Renal pelvis (tissue), 4 donors: Measurements from ENCODE around the gene PCSK2. TPM values are rescaled to one million over a fixed set of nuclear protein-coding genes. Genes with fewer than 3 reads are reported as not detected.
A peak's percentile ranks its signal among the peaks of the same experiment; 100 is the strongest.

Experiments
- DNase-seq: peaks from one replicate; pipeline ENCODE4 v3.0.0-alpha.2; 2013
- polyA plus RNA-seq, 3 donors: library from polyadenylated mRNA; unstranded; fragments of 120-200 nt; gene quantifications; one replicate each; pipeline ENCODE4 v1.2.1, GENCODE V29; 2013; ENCODE audit not compliant: insufficient read length in 3 of 3

The PCSK2 gene
- polyA plus RNA-seq, 3 donors: 0.62 to 1.0 (median 0.62) TPM

DNA sequence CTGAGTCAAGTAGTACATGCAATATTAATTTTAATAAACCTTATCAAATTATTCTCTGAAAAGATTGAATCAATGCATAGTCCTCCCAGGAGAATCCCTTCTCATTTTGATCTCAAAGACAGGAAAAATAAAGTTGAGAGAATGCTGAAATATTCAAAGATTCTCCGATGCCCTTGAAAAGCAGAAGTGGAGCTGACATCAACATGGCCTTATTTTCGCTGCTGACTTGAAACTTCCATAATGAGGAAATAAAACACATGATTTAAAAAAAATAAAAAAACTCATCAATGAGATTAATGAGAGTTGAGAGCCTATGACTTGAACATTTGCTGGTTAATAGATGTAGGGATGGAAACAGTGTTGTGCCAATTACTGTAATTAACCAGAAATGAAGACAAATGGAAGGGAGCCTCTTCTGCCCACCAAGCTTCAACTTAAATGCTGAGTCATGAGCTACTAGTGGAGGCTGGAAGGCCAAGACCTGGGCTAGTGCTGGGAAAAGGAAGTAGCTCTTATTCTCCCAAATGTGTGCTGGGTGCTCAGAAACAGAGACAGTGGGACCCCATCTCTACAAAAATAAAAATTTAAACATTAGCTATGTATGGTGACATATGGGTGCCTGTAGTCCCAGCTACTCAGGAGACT lies 164.4 kb downstream of the PCSK2 start:
- no peak for DNase-seq

DNA sequence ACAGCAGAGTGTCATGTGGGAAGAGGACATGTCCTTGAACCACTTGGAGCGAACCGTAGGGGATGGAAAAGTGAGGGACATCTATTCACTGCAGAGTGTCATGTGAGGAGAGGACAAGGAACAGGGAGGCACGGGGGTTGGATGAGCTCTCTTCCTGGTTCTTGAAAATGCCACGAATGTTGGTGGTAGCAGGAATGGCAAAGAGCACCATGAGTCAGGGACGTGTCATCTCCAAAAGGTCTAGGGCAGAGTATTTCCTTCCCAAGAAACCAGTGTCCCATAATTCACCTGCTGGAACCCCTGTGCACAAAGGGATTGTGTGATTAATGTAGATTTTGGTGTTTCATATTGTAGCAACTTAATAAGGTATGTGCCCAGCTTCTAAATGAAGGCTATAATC lies 167.6 kb downstream of the PCSK2 start:
- no peak for DNase-seq

DNA sequence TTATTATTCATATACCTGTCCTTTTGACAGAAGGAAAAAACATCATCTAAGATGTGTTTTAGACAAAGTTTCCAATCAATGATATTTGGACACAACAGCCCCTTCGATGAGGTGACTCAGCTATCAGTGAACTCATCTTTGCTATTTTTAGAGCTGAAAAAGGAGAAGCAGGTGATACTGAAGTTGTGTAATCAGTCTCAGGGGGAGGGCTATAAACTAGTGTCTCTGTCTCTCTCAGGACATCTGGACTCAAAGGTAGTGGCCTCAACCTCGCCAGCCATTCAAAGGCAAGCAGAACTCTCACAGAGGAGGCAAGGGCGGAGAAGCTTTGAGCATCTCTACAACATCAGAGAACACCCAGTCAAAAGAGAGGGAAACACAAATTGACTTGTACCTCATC lies 168.9 kb downstream of the PCSK2 start:
- no peak for DNase-seq

DNA sequence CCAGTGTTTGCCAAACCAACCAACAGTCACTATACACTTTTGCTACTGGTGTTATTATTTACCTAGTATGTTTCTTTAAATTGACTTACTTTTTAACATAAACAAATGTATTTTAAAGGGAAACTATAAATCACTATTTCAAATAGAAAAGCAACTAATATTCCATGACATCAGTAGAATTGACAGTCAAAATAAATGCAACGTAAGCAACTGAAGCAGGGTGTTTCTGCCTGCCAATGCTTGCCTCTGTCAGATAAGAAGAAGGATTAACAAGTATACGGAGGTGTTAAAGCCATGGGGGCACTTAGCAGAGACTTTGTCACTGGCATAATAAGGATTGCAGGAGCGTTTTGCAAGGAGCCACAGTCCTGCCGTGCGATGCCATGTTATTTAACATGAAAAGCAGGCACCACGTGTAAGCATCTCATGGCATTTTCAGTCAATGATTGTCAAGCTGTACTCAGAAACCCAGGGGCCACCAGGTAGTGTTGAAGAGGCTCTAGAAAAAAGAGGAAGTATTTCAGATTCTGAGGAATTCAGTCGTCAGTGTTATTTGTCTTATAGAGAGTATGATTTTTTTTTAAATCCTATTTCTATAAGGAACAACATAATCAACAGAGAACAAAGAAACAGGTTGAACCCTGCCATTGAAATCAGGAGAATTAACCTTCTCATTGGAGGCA lies 172.6 kb downstream of the PCSK2 start:
- no peak for DNase-seq

DNA sequence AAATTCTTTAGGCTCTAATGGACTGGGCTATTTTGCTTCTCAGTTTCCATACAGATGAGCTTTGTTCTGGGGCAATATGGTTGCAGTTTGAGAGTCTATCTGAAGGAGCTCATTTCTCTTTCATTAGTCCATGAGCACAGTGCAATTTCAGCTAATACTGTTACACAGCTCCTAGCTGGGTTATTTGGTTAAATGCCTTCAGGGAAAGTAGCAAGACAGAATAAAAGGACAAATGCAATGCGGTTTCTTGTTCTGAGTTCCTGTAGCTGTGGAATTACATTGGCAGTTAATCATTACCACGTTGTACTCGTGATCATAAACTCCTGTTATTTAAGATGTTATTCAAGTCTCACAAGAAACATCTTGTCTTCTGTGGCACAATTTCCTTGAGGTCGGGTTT lies 176.6 kb downstream of the PCSK2 start:
- DNase-seq: peak; percentile 36

DNA sequence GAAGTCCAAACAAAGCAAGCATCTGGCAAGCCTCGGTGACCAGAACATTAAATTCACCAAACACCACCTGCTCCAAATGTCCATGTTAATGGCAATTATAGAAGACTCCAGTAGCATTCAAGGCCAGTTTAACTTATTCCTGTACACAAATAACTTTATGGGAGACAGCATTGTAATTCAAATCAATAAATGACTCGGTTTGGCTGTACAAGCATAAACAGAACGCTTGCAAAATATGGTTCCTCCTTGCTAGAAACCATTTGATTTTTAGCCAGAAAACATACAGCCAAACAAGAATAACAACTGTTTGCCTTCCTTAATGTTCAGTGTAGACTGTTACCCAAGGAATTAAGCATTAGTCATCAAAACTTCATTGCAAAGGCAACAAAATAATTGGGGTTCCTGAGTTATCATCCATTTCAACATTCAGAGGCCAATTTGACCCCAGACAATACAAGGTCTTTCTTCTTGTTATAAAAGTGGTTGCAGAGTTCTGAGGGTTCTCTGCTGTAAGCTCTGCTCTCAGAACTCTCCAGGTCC lies 179.3 kb downstream of the PCSK2 start:
- no peak for DNase-seq

DNA sequence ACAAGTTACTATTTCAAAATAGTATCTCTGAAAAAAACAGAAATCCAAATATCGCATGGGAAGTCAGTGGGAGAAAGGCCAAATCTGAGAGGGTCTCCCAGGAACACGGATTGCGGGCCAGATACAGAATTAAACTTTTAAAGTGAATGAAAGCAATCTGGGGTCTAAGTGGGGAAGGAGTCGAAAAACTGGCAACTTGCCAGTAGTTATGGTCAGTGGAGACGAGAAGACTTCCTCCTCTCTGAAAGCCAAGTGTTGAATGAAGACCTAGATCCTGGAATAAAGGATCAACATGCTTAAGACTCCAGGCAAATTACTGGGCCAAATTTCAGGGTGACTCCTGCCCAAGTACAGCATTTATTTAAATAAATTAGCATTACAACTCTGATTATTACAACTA lies 180.7 kb downstream of the PCSK2 start:
- no peak for DNase-seq

DNA sequence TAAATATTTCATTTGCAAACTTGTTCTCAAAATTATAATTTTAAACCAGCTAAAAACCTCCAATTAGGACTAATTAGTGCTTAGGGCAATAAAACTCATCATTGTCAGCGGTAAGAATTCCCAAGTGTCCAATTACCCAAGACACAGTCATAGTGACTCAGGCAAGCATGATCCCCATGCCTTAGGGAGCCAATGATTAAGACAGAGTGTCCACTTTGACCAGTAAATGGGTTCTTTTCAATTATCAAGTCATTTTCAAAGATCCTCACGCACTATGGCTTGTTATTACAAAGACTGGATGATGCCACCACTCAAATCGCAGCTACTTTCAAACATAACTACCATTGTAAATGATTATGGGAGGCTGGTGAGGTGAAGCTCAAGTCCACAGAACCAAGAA lies 190.4 kb downstream of the PCSK2 start:
- no peak for DNase-seq

DNA sequence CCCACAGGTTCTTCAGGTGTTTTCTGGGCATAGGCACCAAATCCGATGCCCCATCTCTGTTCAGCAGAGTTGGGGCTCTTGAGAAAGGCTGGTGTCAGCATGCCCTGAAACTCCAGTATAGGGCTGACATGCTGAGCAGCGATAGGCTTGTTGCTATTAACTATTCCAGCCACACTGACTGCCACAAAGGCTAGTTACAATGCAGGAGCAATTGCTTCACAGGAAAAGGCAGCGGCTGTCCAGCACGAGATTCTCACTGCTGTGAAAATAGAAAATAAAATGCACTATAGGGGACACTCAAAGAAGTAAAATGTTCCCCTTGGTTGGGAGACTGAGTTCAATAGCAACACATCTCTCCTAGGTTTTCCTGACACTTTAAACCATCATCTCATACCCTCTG lies 191.9 kb downstream of the PCSK2 start:
- no peak for DNase-seq

DNA sequence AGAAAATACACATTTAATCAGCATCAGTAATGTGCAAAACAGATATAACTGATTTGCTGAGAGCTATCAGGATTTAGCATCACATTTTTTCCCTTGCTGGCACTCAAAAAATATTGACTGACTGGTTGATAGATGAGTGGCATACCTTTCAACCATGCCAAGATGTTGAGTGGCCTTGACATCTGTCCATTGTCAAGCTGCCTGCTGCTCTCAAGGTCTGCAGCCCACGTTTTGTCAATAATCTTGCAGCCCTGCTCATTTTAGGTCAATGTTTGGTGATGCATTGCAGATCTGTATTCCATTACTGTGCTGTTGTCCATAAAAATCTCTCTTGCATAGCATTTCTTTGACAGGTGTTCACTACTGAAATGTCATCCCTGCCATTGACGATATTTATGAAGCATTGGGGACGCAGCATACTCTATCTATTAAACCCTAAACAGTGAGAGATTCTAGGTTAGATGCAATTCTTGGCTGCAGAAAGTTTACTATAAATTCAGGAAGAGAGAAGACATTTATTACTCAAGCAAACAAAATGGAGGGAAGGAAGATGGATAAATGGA lies 192.7 kb downstream of the PCSK2 start:
- DNase-seq: no peak

DNA sequence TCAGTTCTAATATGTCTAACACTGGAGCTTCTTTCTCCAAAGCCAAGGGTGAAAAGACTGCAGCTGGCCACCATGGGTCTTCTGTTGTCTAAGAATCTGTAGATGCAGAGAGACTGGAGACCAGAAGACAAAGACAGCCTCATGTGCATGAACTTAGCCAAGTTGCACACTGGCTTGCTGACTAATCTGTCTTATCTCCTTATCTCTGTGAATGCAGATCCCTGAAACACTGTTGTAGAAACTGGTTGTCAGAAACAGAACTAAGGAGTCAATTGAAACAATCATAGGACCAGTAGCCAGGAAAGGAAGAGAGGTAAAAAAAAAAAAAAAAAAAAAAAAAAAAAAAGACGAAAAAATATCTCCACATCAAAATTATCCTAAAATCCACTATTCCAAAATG lies 194.7 kb downstream of the PCSK2 start:
- DNase-seq: no peak

DNA sequence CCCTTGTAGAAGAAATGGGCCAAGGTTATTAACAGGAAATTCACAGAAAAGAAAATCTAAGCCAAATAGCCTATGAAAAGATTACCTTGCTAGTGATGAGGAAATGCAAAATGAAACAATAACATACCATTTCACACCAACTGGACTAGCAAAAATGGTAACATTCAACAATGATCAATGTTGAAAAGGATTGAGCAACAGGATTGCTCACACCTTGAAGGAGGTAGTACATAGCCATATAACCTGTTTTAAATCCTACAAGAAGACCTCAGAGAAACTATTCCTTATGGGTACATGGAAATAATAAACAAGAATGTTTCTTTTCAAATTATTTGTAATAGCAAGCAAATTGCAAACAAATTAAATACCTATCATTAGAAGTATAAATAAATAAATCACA lies 196.9 kb downstream of the PCSK2 start:
- no peak for DNase-seq

DNA sequence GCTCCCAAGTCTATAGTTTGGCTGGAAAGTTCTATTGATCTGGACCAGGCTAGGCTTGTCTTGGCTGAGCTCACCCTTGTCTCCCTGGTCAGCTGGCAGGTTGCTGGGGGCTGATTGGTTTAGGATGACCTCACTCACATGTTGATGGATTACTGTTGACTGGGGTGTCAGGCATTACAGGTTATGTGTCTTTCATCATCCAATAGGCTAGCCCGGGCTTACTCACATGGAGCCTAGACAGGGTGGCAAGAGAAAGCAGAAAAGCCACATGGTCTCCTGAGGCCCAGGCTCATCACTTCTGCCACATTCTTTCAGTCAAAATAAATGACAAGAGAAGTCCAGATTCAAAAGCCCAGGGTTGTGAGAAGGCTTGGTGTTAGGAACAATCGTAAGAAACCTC lies 200.8 kb downstream of the PCSK2 start:
- no peak for DNase-seq

DNA sequence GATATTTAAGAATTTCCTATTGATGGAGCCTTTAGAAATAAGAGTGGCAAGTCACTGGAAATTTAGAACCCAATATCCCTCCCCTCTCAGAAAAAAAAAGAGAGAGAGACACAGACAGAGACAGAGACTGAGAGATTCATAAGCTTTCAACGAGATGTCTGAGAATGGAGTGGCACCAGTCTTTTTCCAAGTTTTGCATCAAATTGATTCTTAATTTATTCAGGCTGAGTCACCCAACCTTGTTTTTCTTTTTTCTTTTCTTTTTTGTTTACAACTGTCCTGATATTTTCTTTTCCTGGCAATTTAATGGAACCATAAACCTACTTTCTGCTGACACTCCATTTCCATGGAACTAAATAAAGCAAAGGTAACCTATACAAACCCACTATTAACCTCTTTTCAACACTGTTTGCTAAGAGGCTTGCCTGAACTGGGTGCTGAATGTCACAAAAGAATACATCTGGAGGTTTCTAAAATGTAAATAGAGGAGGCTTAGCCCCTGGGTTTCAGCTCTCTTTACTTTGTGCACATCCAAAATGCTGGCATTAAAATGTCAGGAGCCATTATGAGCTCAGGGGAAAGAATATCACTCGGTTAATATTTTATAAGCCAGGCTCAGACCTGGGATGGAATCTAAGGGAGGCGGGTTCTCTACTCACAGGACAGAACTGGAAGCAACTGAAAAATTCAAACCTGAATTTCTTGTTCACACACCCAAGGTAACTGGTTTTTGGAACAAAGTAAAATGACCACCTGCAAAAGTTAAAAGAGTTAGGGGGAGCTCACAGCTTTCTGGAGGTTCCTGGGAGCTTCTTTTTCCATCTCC lies 203.5 kb downstream of the PCSK2 start:
- no peak for DNase-seq

DNA sequence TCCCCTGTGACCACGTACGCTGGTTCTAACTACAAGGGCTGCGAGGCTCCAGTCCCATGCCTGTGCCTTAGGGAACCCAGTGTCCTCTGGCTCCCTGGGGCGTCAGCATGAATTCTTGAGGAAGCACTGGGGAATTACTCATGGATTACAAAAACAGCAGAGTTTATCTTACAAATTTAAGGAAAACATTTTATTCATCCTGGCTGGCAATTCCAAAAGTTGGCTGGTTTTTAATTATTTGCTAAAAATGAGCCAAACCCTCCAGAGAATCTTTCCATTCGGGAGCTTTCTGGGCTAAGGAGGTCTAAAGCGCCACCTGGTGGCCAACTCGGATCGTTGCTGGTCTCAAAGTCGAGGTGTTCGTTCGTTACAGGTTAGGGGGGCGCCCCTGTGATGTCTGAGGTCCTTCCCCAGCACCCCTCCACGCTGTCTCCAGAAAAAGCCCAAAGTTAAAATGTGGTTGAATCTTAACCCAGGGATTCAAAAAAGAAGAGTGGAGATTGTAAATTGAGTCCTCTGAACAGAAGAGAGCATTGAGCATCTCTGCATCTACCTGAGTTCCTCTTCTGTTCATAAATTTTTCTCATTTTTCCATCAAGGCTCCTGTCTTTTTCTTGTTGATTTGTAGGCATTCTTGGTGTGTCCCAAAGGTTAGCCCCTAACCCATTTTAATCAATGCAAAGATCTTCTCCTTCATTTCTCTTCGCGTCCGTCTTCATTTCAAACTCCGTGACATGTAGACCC lies 205.0 kb downstream of the PCSK2 start:
- DNase-seq: peak; percentile 48

DNA sequence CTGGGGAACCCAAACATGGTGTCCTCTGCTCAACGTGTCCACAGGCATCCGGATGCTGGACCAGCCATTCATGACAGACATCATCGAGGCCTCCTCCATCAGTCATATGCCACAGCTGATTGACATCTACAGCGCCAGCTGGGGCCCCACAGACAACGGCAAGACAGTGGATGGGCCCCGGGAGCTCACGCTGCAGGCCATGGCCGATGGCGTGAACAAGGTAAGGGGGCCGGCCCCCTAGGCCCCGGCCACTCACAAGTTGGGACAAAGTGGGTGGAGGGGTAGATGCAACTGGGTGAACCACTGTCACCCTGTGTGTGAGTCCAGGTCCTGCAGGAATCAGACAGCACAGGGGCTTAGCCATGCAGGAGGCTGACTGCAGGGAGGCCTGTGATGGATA lies 209.8 kb downstream of the PCSK2 start:
- no peak for DNase-seq

DNA sequence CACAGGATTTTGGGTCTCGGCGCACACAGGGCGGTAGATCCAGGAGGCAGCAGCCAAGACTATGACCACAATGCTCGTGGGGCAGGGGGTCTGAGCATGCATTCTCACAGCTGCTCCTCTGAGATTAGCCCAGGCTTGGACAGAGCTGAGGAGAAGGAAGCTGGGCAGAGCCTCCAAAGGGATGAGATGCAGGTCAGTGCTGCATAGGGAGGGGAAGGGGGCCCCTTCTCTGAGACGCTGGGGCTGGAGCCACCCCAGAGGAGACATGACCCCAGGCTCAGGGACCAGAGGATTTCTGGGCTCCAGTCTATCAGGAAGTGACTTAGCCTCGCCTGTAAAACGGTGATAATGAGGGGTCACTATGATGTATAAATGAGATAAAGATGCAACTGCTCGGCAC lies 210.4 kb downstream of the PCSK2 start:
- no peak for DNase-seq

DNA sequence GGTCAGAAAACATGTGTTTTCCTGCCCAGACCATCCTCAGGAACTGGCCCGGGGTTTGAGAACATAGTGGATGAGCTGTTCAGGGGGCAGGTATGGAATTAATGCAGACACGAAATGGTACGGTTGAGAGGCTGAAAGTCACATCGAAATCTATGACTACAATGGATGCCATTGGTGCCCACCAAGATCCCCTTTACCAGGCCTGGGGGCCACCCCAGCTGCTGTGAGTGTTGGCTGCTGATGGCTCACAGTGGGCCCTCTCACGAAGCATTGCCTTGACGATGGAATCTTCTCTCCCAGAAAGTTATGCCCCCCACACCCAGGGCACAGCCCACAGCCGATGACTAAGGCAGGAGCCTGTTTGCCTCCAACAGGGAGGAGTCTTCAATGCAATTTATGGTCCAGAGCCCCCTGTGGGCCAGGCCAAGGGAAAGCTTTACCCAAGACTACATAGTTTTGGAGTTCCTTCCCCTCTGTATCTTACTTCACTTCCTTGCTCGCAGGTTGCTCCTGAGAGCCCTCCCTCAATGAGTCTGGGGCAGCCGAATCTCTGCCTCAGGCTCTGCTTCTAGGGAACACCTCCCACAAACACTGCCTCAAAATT lies 211.7 kb downstream of the PCSK2 start:
- no peak for DNase-seq

DNA sequence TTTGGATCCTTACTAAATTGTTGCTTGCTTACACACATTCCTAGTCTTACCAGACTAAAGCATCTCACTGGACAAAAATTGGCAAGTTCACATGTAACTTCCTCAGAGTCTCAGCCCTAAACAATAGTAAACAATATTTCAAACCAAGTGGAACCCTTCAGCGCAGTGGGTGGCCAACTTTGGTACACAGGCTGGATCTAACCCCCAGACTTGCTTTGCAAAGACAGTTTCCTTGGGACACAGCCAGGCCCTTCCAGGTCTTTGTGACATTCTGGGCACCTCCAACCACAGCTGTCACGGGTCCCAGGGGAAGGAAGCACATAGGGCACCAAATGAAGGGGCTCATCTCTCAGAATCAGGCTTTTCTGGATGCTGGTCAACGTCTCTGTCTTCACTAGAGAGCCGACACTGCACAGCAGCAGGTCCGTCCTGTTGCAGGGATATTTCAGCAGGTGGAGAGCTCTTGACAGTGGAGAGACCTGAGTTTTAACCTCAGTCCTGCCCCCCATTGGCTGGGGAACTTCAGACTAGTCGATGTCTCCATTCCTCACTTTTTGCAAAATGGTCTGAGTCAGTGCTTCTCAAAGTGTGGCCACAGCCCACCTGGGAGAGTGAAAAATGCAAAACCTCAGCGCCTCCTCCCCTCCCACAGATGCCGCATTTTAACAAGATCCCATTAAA lies 212.9 kb downstream of the PCSK2 start:
- no peak for DNase-seq

DNA sequence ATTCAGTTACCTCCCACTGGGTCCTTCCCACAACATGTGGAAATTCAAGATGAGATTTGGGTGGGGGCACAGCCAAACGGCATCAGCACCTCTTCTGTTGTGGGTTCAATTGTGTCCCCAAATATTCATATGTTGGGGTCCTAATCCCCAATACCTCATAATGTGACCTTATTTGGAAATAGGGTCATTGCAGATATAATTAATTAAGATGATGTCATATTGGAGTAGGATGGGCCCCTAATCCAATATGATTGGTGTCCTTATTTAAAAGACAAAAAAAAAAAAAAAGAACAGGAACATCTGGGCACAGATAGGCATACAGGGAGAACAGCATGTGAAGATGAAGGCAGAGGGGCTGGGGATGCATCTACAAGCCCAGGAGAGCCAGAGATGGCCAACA lies 214.9 kb downstream of the PCSK2 start:
- DNase-seq: no peak

DNA sequence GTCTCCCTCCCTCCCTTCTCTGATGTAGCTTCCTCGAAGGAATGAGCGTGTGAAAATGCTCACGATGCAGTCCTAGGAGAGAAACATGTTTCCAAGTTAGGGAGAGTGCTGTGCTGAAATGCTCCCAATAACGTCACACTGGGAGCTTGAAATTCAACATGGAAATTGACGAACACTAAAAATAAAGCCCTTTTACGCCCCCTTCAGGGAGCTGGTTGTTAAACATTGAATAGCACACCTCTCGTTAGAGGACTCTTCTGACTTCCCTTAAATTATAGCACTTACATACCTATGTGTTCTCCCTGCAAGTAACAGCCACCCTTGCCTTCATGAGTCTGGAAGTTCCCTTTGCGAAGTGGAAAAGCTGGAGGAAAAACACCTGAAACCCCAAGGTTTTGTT lies 215.7 kb downstream of the PCSK2 start:
- DNase-seq: no peak
